C4-2B (cell line): Measurements from ENCODE around the gene SLC9A5.

Experiments
- H3K27ac ChIP-seq: fragments of 450-650 bp; 2 replicates; pipeline ENCODE4 v1.5.1; 2017
- CTCF ChIP-seq: fragments of 450-650 bp; conservative IDR thresholded peaks from 2 replicates; pipeline ENCODE4 v1.5.1; 2017; ENCODE audit warnings: mild to moderate bottlenecking
- ZFX ChIP-seq: fragments of 450-650 bp; IDR thresholded peaks from 2 replicates; pipeline ENCODE4 v1.6.1; 2017

SLC9A5 gene

GRCh38 chr16:67311607-67312488 lies 63.1 kb downstream of the SLC9A5 start:
- no peak overlapping the region for H3K27ac ChIP-seq
- TF ChIP-seq CTCF (no peak), ZFX (no peak)

- TF ChIP-seq CTCF (no peak), ZFX (no peak)
- H3K27ac ChIP-seq = no peak overlapping the region
These were observed 63.9 kb downstream of the SLC9A5 start for GRCh38 chr16:67312719-67313118.

- no peak for TF ChIP-seq CTCF
- no peak for TF ChIP-seq ZFX
- no peak overlapping the region for H3K27ac ChIP-seq
These were observed 69.1 kb downstream of the SLC9A5 start for GRCh38 chr16:67317853-67318252.
